Stimulated activated CD4-positive, alpha-beta T cell treated with anti-CD3 and anti-CD28 coated beads, Interleukin-1b, Interleukin-23, amount 100 ng/mL, for 48 hours (primary cell): ENCODE data around the gene TCFL5.
"Not testable (repeated sequence)": the region's sequence is repeated elsewhere in the genome, so short reads cannot be mapped to it uniquely, and the experiment has no call there.

Experiments used
- DNase-seq: peaks from one replicate; pipeline ENCODE4 v3.0.0-alpha.2; 2020

The TCFL5 gene

GRCh38 chr20:62852841-62853240, 8.8 kb downstream of the TCFL5 start:
- no peak for DNase-seq

- DNase-seq = no peak
Measured at GRCh38 chr20:62852196-62852595, 9.4 kb downstream of the TCFL5 start.

GRCh38 chr20:62850333-62850974, 11.2 kb downstream of the TCFL5 start:
- DNase-seq = no peak

GRCh38 chr20:62849431-62849830, 12.2 kb downstream of the TCFL5 start:
- no peak for DNase-seq

GRCh38 chr20:62848917-62849316, 12.7 kb downstream of the TCFL5 start:
- not testable (repeated sequence) for DNase-seq

GRCh38 chr20:62846166-62846890, 15.3 kb downstream of the TCFL5 start:
- DNase-seq = no peak

GRCh38 chr20:62845416-62846160, 16.0 kb downstream of the TCFL5 start:
- DNase-seq = no peak

GRCh38 chr20:62844182-62844581, 17.4 kb downstream of the TCFL5 start:
- DNase-seq = no peak

GRCh38 chr20:62843656-62844055, 18.0 kb downstream of the TCFL5 start:
- DNase-seq = no peak

GRCh38 chr20:62841705-62842212, 19.9 kb downstream of the TCFL5 start:
- DNase-seq = no peak

GRCh38 chr20:62840244-62841197, 21.1 kb downstream of the TCFL5 start:
- DNase-seq = no peak

GRCh38 chr20:62839816-62840215, 21.8 kb downstream of the TCFL5 start:
- no peak for DNase-seq

- no peak for DNase-seq
Measured at GRCh38 chr20:62839261-62839660, 22.4 kb downstream of the TCFL5 start.

- no peak for DNase-seq
Measured at GRCh38 chr20:62838128-62838891, 23.3 kb downstream of the TCFL5 start.

GRCh38 chr20:62837790-62838127, 23.9 kb downstream of the TCFL5 start:
- DNase-seq = no peak

- no peak for DNase-seq
Measured at GRCh38 chr20:62836967-62837490, 24.6 kb downstream of the TCFL5 start.

GRCh38 chr20:62835931-62836861, 25.4 kb downstream of the TCFL5 start:
- DNase-seq = no peak

GRCh38 chr20:62834967-62835730, 26.5 kb downstream of the TCFL5 start:
- no peak for DNase-seq

GRCh38 chr20:62832951-62833391, 28.7 kb downstream of the TCFL5 start:
- DNase-seq = no peak
